ENCODE data around the gene TMED5.

Gene TMED5

GRCh38 chr1:93206567-93206954, 26.3 kb upstream of the TMED5 start:
- TF ChIP-seq CTCF (IDR thresholded peaks at IDR 0.05; ENCODE audit: insufficient read depth, missing control alignments) = no peak
- DNase-seq (ENCODE audit: insufficient read length, low spot score) (no peak), FAIRE-seq (no peak)

- no peak for FAIRE-seq
- no peak for TF ChIP-seq CTCF (IDR thresholded peaks at IDR 0.05; ENCODE audit: insufficient read depth, missing control alignments)
- DNase-seq (ENCODE audit: insufficient read length, low spot score) = no peak
Measured at GRCh38 chr1:93205892-93206566, 25.8 kb upstream of the TMED5 start.

- no peak for TF ChIP-seq CTCF (IDR thresholded peaks at IDR 0.05; ENCODE audit: insufficient read depth, missing control alignments)
- FAIRE-seq = no peak
Measured at GRCh38 chr1:93200714-93201113, 20.5 kb upstream of the TMED5 start.

GRCh38 chr1:93200086-93200620, 19.9 kb upstream of the TMED5 start:
- no peak for TF ChIP-seq CTCF (IDR thresholded peaks at IDR 0.05; ENCODE audit: insufficient read depth, missing control alignments)
- FAIRE-seq = no peak
- DNase-seq (ENCODE audit: insufficient read length, low spot score) = no peak

More at GRCh38 chr1:93200714-93201113, 20.5 kb upstream of the TMED5 start:
- no peak for DNase-seq (ENCODE audit: insufficient read length, low spot score)

- DNase-seq (ENCODE audit: insufficient read length, low spot score) = no peak
- no peak for FAIRE-seq
- TF ChIP-seq CTCF (IDR thresholded peaks at IDR 0.05; ENCODE audit: insufficient read depth, missing control alignments) = no peak
Measured at GRCh38 chr1:93199150-93199549, 18.9 kb upstream of the TMED5 start.

GRCh38 chr1:93196591-93196990, 16.4 kb upstream of the TMED5 start:
- DNase-seq (ENCODE audit: insufficient read length, low spot score) (no peak), FAIRE-seq (no peak)
- no peak for TF ChIP-seq CTCF (IDR thresholded peaks at IDR 0.05; ENCODE audit: insufficient read depth, missing control alignments)

- TF ChIP-seq CTCF (IDR thresholded peaks at IDR 0.05; ENCODE audit: insufficient read depth, missing control alignments) = no peak
- FAIRE-seq (no peak), DNase-seq (ENCODE audit: insufficient read length, low spot score) (no peak)
Measured at GRCh38 chr1:93194231-93194990, 14.2 kb upstream of the TMED5 start.

Measured in D721Med (cell line).